ENCODE data around the gene QRFP. TPM values are rescaled to one million over a fixed set of nuclear protein-coding genes. Genes with fewer than 3 reads are reported as not detected.

QRFP gene
- polyA plus RNA-seq, 1 donor (not counting 4 experiments of a cell fraction or from before 2014, with no cell fraction given) = not detected

DNA sequence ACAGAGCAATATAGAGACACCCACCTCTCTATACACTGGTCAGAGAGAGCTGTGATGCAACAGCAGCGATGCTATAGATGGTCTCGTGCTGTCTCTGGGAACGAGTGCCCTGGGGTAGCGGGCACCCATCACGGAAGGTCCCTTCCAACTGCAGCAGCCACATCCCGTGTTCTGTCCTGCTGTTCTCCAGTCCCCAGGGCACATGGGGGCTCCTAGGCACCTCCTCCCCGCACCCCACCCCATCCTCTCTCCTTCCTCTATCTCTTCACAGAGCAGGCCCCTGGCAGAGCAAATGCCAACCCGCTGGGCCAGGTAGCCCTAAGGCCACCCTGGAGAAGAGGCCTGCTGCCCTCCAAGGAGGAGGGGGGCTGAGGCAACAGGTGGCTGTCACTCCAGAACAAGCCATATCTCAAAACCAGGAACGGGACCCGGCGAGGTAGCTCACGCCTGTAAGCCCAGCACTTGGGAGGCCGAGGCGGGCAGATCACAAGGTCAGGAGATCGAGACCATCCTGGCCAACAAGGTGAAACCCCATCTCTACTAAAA is 34.3 kb upstream of the QRFP start:
- no peaks in the 10 kb centered on the region for H4K20me1 ChIP-seq (ENCODE audit: control insufficient read depth, extremely low read depth, insufficient read depth, low read length)
- no peaks in the 10 kb centered on the region for H3K79me2 ChIP-seq (ENCODE audit: control insufficient read depth, insufficient read depth, low read length)
- no peaks in the 10 kb centered on the region for H3K9me3 ChIP-seq (ENCODE audit: control insufficient read depth, low read depth, low read length)
- FAIRE-seq (no peak), DNase-seq (ENCODE audit: low read depth, low spot score) (no peak)
- peaks cover 32% of the 10 kb centered on the region for H3K27me3 ChIP-seq (ENCODE audit: control insufficient read depth, extremely low read depth, insufficient read depth, low read length)
- no peak overlapping the region for H3K4me2 ChIP-seq (ENCODE audit: control insufficient read depth, extremely low read depth, insufficient read depth, low read depth, low read length)
- H2AFZ ChIP-seq (ENCODE audit: control insufficient read depth, low read length) = no peak overlapping the region
- no peaks in the 10 kb centered on the region for H3K36me3 ChIP-seq (ENCODE audit: control insufficient read depth in 2 of 2, extremely low read depth in 1 of 2, insufficient read depth in 2 of 2, low read length in 2 of 2)
- H3K27ac ChIP-seq (ENCODE audit: control insufficient read depth, insufficient read depth, low read length) = no peak overlapping the region
- dilution Hi-C loops (cut with MboI; ENCODE audit: extremely low pct_ligation_motif_present, low sequenced_read_pairs) = no loop called here
- no peaks in the 10 kb centered on the region for H3K9me1 ChIP-seq (ENCODE audit: control insufficient read depth, extremely low read depth, insufficient read depth, low read length)
- TF ChIP-seq, protein P1, sequence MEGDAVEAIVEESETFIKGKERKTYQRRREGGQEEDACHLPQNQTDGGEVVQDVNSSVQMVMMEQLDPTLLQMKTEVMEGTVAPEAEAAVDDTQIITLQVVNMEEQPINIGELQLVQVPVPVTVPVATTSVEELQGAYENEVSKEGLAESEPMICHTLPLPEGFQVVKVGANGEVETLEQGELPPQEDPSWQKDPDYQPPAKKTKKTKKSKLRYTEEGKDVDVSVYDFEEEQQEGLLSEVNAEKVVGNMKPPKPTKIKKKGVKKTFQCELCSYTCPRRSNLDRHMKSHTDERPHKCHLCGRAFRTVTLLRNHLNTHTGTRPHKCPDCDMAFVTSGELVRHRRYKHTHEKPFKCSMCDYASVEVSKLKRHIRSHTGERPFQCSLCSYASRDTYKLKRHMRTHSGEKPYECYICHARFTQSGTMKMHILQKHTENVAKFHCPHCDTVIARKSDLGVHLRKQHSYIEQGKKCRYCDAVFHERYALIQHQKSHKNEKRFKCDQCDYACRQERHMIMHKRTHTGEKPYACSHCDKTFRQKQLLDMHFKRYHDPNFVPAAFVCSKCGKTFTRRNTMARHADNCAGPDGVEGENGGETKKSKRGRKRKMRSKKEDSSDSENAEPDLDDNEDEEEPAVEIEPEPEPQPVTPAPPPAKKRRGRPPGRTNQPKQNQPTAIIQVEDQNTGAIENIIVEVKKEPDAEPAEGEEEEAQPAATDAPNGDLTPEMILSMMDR (optimal IDR thresholded peaks at IDR 0.05 in 1 of 3, IDR thresholded peaks at IDR 0.05 in 1 of 3, conservative IDR thresholded peaks at IDR 0.05 in 1 of 3; ENCODE audit: extremely low read depth in 1 of 3, insufficient read depth in 2 of 3, low read length in 3 of 3) = no peak
- TF ChIP-seq EZH2 (IDR thresholded peaks at IDR 0.05; ENCODE audit: low read length) = no peak
- H3K9ac ChIP-seq (ENCODE audit: control insufficient read depth, extremely low read depth, insufficient read depth, low read length) = no peak overlapping the region
- no peak overlapping the region for H3K4me3 ChIP-seq (ENCODE audit: control insufficient read depth in 2 of 3, extremely low read depth in 1 of 3, insufficient read depth in 2 of 3, low read depth in 1 of 3, low read length in 3 of 3)
- peaks cover 50% of the 10 kb centered on the region for H3K4me1 ChIP-seq (ENCODE audit: control insufficient read depth, extremely low read depth, insufficient read depth, low read length)

DNA sequence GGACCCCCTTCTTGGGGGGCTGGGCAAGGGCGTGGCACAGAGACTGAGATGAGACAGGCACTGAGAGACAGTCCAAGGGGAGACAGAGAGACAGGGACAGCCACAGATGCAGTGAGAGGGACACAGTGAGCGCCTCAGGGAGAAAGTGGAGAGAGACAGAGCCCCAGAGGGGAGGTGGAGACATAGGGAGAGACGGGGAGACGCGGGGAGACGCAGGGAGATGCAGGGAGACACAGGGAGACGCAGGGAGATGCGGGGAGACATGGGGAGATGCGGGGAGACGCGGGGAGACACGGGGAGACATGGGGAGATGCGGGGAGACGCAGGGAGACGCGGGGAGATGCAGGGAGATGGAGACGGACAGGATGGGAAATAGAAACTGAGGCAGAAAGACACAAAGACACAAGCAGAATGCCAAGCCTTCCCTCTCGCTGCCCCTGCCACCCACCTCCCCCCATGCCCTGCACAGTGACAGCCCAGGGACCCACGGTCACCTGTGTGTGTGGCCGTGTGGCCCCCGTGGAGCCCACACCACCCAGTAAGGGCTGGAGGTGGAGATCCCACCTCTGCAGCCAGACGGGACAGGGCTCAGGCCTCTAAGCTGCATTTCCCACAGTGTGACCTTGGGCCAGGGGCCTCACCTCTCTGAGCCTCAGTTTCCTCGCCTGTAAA is 33.7 kb upstream of the QRFP start:
- Histone ChIP-seq H3K27ac (ENCODE audit: control insufficient read depth, insufficient read depth, low read length) (no peak overlapping the region), H3K9me3 (ENCODE audit: control insufficient read depth, low read depth, low read length) (no peaks in the 10 kb centered on the region), H3K4me1 (ENCODE audit: control insufficient read depth, extremely low read depth, insufficient read depth, low read length) (peaks cover 44% of the 10 kb centered on the region), H3K27me3 (ENCODE audit: control insufficient read depth, extremely low read depth, insufficient read depth, low read length) (peaks cover 32% of the 10 kb centered on the region), H3K79me2 (ENCODE audit: control insufficient read depth, insufficient read depth, low read length) (no peaks in the 10 kb centered on the region), H3K9ac (ENCODE audit: control insufficient read depth, extremely low read depth, insufficient read depth, low read length) (no peak overlapping the region), H4K20me1 (ENCODE audit: control insufficient read depth, extremely low read depth, insufficient read depth, low read length) (no peaks in the 10 kb centered on the region), H3K36me3 (ENCODE audit: control insufficient read depth in 2 of 2, extremely low read depth in 1 of 2, insufficient read depth in 2 of 2, low read length in 2 of 2) (no peaks in the 10 kb centered on the region), H2AFZ (ENCODE audit: control insufficient read depth, low read length) (no peak overlapping the region), H3K4me3 (ENCODE audit: control insufficient read depth in 2 of 3, extremely low read depth in 1 of 3, insufficient read depth in 2 of 3, low read depth in 1 of 3, low read length in 3 of 3) (no peak overlapping the region), H3K4me2 (ENCODE audit: control insufficient read depth, extremely low read depth, insufficient read depth, low read depth, low read length) (no peak overlapping the region), H3K9me1 (ENCODE audit: control insufficient read depth, extremely low read depth, insufficient read depth, low read length) (no peaks in the 10 kb centered on the region)
- dilution Hi-C loops (cut with MboI; ENCODE audit: extremely low pct_ligation_motif_present, low sequenced_read_pairs) = no loop called here
- TF ChIP-seq, protein P1 (optimal IDR thresholded peaks at IDR 0.05 in 1 of 3, IDR thresholded peaks at IDR 0.05 in 1 of 3, conservative IDR thresholded peaks at IDR 0.05 in 1 of 3; ENCODE audit: extremely low read depth in 1 of 3, insufficient read depth in 2 of 3, low read length in 3 of 3) = no peak
- TF ChIP-seq EZH2 (IDR thresholded peaks at IDR 0.05; ENCODE audit: low read length) = no peak
- no peak for DNase-seq (ENCODE audit: low read depth, low spot score)
- FAIRE-seq = no peak
